HUES6 (cell line): ENCODE measurements around the gene ZDHHC7.

ENCODE experiments used
- H3K27ac ChIP-seq: 2 replicates; pipeline ENCODE4 v1.7.0; 2013; ENCODE audit warnings: low read depth, mild to moderate bottlenecking, low read length, inconsistent platforms
- H3K27me3 ChIP-seq: 2 replicates; pipeline ENCODE4 v1.6.1; 2013; ENCODE audit warnings: low read length; ENCODE audit not compliant: control insufficient read depth, insufficient read depth
- H3K36me3 ChIP-seq: 2 replicates; pipeline ENCODE4 v1.6.1; 2013; ENCODE audit warnings: low read length; ENCODE audit not compliant: control insufficient read depth, insufficient read depth
- H3K4me1 ChIP-seq: 2 replicates; pipeline ENCODE4 v1.6.1; 2013; ENCODE audit warnings: low read length; ENCODE audit not compliant: control insufficient read depth, insufficient read depth
- H3K4me3 ChIP-seq: 2 replicates; pipeline ENCODE4 v1.5.1; 2013; ENCODE audit warnings: low read depth, low read length
- H3K9ac ChIP-seq: one replicate; pipeline ENCODE4 v1.6.1; 2013; ENCODE audit warnings: mild to moderate bottlenecking, low read length
- H3K9me3 ChIP-seq: 2 replicates; pipeline ENCODE4 v1.6.1; 2013; ENCODE audit warnings: low read depth, low read length; ENCODE audit not compliant: control insufficient read depth, insufficient read depth

ZDHHC7 gene

DNA sequence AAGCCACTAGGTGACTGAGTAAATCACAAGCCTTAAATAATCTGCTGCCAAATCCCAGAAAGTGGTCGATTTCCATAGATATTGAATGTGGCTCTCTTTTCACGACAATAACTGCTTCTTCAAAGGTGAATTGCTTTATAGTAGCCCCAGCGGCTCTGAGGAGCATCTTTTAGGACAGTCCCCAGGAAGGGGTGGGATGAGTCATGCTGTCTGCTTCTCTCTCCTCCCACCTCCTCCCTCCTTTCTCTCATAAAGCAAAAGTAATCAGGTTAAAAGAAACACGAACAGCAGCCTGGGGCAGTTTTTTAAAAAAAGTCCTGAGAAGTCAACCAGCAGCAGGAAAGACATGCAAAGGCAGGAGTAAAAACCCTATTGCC is 18.1 kb upstream of the ZDHHC7 start:
- Histone ChIP-seq H3K4me3 (no peak overlapping the region), H3K9me3 (no peaks in the 10 kb centered on the region), H3K27ac (no peak overlapping the region), H3K27me3 (peaks cover 14% of the 10 kb centered on the region), H3K4me1 (peaks cover 26% of the 10 kb centered on the region), H3K36me3 (no peaks in the 10 kb centered on the region), H3K9ac (no peak overlapping the region)

DNA sequence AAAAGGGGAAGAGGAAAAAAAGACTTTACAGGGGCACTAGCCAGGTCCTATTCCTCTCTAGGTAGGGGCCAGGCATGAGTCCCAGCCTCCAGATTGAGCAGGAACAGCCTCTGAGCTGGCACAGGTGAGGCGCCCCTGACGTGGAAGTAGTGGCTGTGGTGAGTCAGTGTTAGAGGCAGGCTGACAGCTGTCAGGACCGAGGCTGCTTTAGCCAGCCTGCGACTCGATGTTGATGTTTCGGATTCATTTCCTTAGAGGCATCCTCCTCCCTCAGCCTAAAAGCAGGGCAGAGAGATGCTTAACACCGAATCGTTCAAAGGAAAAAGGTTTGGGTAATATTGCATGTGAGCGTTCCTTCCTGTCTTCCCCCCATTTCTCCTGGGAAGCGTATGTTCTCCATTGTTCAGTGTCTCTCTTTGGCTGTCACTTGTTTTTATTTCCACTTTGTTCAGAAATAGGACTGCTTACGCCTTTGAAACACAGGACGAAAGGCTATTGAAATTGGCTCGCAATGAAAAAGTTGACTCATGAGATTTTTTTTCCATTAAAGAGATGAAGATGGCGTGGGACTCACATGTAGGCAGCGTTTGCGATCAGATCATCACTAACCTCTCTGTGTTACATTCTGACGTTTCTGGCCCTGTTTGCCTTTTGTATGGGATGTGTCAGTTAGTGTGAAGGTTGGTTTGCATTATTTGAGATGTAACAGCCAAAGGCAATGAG is 17.5 kb upstream of the ZDHHC7 start:
- Histone ChIP-seq H3K4me3 (peak overlapping the region; percentile 86), H3K27ac (no peak overlapping the region), H3K27me3 (peaks cover 14% of the 10 kb centered on the region), H3K9me3 (no peaks in the 10 kb centered on the region), H3K9ac (no peak overlapping the region), H3K36me3 (no peaks in the 10 kb centered on the region), H3K4me1 (peaks cover 26% of the 10 kb centered on the region)

DNA sequence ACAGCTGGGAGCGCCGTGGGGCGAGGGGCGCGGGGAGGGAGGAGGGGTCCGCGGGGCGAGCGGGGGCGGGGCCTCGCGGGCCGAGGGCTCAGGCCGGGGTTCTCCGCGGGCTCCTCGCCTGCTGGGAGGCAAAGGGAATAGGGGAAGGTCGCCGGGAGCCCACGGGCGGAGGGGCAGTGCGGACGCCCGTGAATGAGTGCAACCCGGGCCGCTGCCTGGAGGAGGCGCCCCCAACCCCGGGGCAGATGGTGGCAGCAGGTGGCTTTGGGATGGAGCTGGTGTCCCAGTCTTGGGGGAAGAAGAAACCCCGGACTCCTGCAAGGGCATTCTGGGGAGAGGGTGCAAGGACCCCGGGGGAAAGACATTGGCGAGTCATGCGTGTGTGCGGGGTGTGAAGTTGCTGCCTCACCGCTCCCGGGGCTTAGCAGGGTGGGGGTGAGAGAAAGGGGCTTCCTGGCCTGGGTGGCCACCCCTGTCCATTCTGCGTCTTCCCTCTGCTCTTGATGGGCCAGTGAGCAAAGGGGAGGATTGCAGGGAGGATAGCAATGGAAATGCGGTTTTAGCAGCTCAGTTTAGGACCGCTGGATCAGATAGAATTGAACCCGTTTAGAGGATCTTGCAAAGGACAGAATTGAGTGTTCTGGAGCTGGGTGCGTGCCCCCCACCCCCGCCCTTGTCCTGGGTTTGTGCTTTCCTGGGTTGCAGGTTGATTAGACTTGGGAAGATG is 16.8 kb upstream of the ZDHHC7 start:
- peak overlapping the region; percentile 86 for H3K4me3 ChIP-seq
- H3K27me3 ChIP-seq: peaks cover 14% of the 10 kb centered on the region
- H3K4me1 ChIP-seq: peaks cover 25% of the 10 kb centered on the region
- H3K36me3 ChIP-seq: no peaks in the 10 kb centered on the region
- H3K27ac ChIP-seq: no peak overlapping the region
- no peaks in the 10 kb centered on the region for H3K9me3 ChIP-seq
- peak overlapping the region; percentile 23 for H3K9ac ChIP-seq

DNA sequence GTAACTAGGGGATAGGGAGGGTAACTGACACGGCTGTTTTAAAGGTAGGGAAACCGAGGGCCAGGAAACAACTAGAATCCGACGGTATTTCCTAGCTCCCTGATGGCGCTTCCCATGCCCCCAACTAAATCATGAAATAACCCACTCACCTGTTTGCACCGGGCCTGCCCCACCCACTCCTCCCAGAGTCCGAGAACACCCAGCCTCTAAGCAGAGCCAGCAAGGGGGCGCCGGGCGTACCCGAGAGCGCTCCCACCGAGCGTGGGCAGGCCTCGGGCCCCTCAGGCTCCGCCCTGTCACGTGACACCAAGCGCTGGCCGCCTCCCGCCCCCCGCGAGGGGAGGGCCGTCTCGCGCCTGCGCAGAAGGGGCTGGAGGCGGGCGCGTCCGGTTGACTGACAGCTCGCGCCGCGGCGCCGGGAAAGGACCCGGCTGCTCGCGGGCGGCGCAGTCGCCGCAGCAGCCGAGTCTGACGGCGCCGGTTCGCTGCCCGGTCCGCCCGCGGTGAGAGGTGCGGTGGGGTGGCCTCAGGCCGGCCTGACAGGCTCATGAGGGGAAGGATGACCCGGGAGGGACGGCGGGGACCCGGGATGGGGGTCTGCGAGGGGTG is 16.1 kb upstream of the ZDHHC7 start, which contains the start of gene KIAA0513:
Gene KIAA0513 (plus strand): TSS at position 447 of the 609 bp plus-strand sequence. CDS start 39,277 bp downstream, outside the sequence.
- H3K27ac ChIP-seq: no peak within 1 kb of the TSS
- peaks cover 14% of the 10 kb centered on the region for H3K27me3 ChIP-seq
- H3K9me3 ChIP-seq: no peaks in the 10 kb centered on the region
- H3K4me1 ChIP-seq: peaks cover 20% of the 10 kb centered on the region
- peak within 1 kb of the TSS; percentile 86 for H3K4me3 ChIP-seq
- H3K9ac ChIP-seq: peak within 1 kb of the TSS; percentile 62
- no peaks in the 10 kb centered on the region for H3K36me3 ChIP-seq

DNA sequence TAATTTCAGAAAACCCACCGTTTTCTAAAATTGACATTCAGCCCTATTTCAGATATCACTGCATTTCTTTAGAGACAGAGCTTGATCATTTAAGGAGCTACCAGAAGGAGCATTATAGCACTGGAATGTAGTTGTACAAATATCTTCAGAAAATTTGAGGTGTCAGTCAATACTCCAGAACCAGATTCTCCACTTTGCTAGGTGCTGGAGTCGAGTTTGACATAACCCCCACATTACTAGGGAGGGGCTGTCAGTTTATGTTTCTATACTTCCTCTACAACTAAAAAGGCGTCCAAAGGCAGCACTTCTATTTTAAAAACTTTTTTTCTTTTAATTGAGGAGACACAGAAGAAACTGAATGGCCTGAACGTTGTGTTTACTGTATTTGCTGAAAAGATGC is 15.4 kb upstream of the ZDHHC7 start:
- H3K4me1 ChIP-seq: peaks cover 20% of the 10 kb centered on the region
- H3K9ac ChIP-seq: no peak overlapping the region
- H3K36me3 ChIP-seq: no peaks in the 10 kb centered on the region
- H3K27me3 ChIP-seq: peaks cover 14% of the 10 kb centered on the region
- no peak overlapping the region for H3K27ac ChIP-seq
- no peaks in the 10 kb centered on the region for H3K9me3 ChIP-seq
- peak overlapping the region; percentile 86 for H3K4me3 ChIP-seq

DNA sequence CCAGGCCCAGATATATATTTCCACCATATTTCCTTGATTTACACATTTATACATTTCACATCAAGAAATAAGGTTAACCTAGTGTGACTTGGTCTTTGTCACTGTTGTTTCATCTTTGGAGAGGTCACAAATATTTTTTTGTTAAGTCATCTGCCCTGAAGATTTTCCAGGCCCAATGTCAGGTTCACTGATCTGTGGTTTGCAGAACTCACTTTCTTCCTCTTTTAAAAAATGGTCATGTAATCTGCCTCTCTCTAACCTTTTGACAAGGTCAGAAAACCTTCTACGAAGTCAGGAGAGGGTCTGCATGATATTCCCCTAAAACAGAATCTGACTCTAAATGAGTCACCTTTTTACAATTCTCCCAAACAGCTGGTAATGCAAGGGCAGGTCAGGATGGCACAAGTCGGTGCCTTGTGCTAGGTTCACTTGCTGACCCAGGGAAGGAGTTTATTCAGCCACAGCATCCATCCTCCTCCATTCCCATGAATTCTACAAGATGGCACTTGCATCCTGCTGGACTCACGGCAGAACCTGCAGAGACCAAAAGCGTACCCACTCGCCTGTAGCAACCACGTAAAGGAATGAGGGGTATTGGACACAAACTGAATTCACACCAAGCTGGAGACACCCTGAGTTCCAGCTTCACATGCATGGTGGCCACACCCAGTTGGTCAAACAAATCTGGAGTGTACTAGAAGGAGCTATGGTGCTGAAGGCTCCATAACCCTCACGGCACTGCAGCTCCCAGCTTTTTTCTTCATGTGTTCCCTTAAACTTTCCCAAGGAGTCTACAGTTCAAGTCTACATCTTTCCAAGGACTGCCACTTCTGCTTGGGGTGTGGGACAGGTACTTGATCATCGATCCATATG is 14.7 kb upstream of the ZDHHC7 start:
- no peaks in the 10 kb centered on the region for H3K9me3 ChIP-seq
- H3K9ac ChIP-seq: no peak overlapping the region
- peaks cover 14% of the 10 kb centered on the region for H3K27me3 ChIP-seq
- no peak overlapping the region for H3K4me3 ChIP-seq
- no peak overlapping the region for H3K27ac ChIP-seq
- no peaks in the 10 kb centered on the region for H3K36me3 ChIP-seq
- peaks cover 20% of the 10 kb centered on the region for H3K4me1 ChIP-seq

DNA sequence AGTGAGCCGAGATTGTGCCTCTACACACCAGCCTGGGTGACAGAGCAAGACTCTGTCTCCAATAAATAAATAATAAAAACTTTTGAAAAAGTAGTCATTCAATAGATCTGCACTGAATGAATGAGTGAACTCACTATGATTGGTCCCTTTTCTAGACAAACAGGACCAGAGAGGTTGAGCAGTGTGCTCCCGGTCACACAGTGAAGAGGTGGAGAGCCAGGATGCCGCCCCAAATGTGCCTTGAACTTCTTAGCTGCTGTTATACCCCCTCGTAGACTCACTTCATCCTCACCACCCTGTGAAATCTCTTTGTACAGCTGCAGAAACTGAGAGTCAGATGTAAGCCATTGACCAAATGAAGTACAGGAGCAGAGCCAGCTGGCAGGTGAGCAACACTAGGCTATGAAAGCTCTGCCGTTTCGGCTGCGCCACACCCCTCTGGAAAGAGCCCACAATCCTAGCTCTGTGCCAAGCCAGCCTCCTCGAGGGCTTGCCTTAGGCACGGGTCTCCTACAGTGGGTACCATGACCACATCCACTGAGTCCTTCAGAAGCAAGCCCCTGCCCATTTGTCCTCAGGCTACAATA is 8.4 kb upstream of the ZDHHC7 start:
- Histone ChIP-seq H3K4me1 (no peaks in the 10 kb centered on the region), H3K9ac (no peak overlapping the region), H3K36me3 (no peaks in the 10 kb centered on the region), H3K27me3 (peaks cover 6% of the 10 kb centered on the region; the same call in 1 of the 2 replicates), H3K9me3 (no peaks in the 10 kb centered on the region), H3K27ac (no peak overlapping the region), H3K4me3 (no peak overlapping the region)

DNA sequence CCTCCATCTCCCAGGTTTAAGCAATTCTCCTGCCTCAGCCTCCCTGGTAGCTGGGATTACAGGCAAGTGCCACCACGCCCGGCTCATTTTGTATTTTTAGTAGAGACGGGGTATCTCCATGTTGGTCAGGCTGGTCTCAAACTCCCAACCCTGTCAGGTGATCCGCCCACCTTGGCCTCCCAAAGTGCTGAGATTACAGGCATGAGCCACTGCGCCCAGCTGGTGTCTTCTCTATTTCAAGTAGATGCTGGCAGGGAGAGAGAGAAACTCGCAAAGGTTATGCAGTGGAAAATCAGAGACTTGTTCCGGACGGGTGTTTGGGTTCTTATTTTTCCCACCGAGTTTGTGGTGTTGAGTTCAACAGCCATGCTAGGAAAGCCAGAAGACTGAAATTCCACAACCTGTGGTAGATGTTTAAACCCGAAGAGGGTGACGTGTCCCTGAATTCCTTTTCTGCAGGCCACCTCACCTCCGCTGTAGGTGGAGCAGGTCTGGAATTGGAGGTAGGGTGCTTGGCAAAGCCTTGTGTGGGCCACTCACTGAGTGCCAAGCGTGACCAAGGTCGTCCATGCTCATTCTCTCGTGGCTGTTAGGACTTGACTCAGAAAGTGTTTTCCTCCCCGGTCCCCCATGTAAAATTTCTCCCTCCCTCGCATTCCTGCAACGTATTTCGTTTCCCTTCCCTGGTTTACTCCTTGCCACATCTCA is 7.3 kb upstream of the ZDHHC7 start:
- Histone ChIP-seq H3K4me3 (no peak overlapping the region), H3K27ac (no peak overlapping the region), H3K9me3 (no peaks in the 10 kb centered on the region), H3K9ac (no peak overlapping the region), H3K4me1 (no peaks in the 10 kb centered on the region), H3K36me3 (no peaks in the 10 kb centered on the region), H3K27me3 (peaks cover 6% of the 10 kb centered on the region; the same call in 1 of the 2 replicates)

DNA sequence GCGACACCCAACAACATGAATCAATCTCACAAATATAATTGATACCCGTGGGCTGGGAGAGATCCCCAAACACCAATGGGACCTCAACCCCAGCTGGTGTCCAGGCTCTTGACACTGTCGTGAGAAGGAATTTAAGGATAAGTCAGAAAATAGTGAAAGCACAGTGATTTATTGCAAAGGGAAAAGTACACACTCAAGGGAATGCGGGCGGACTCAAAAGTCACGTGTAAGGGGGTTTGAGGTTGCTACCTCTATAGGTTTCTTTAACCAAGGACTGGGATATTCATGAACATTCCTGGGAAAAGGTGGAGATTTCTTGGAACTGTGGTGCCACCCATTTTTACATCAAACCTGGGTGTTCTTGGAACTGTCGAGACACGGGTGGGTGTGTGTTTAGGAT is 6.3 kb upstream of the ZDHHC7 start:
- Histone ChIP-seq H3K9ac (no peak overlapping the region), H3K4me1 (no peaks in the 10 kb centered on the region), H3K4me3 (no peak overlapping the region), H3K36me3 (no peaks in the 10 kb centered on the region), H3K9me3 (no peaks in the 10 kb centered on the region), H3K27me3 (peaks cover 6% of the 10 kb centered on the region; the same call in 1 of the 2 replicates), H3K27ac (no peak overlapping the region)

DNA sequence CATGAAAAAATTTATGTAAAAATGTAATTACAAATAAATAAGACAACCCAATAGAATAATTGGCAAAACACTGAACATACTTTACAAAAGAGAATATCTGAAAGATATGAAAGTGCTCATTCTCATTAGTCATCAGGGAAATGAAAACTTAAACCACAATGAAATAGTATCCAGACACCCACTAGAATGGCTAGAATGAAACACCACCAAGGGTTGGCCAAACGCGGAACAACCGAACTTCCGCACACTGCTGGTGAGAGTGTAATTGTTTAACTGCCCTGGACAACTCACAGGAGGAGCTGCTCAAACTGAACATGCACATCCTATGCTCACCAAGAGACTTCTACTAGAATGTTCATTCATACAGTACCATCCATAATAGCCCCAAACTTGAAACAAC is 5.8 kb upstream of the ZDHHC7 start:
- no peak overlapping the region for H3K4me3 ChIP-seq
- H3K36me3 ChIP-seq: no peaks in the 10 kb centered on the region
- H3K27ac ChIP-seq: no peak overlapping the region
- no peaks in the 10 kb centered on the region for H3K9me3 ChIP-seq
- no peak overlapping the region for H3K9ac ChIP-seq
- no peaks in the 10 kb centered on the region for H3K4me1 ChIP-seq
- H3K27me3 ChIP-seq: peaks cover 6% of the 10 kb centered on the region; the same call in 1 of the 2 replicates
